SK-N-SH (cell line): ENCODE results near the gene BMF. TPM values are rescaled to one million over a fixed set of nuclear protein-coding genes. Genes with fewer than 3 reads are reported as not detected.
A peak's percentile ranks its signal among the peaks of the same experiment; 100 is the strongest.

Experiments
- CTCF ChIA-PET: fragments of 300-600, 350-600 bp; formaldehyde crosslinking; extraction: SDS; loops from one replicate; lab custom pipeline; 2021; lab: Yijun Ruan, JAX
- POLR2A ChIA-PET: fragments of 350-600 bp; sonication (Branson Sonifier 250); formaldehyde crosslinking; extraction: SDS; loops from one replicate; lab custom pipeline; 2020; ENCODE audit warnings: antibody characterized with exemption, inconsistent platforms; lab: Yijun Ruan, JAX
- DNase-seq: peaks from one replicate; pipeline ENCODE4 v3.0.0; 2012
- H2AFZ ChIP-seq: fragments of 200-600 bp; sonication (generic); 2 replicates; pipeline ENCODE4 v1.8.1; 2016; ENCODE audit warnings: antibody characterized with exemption, mild to moderate bottlenecking, low read depth
- H3F3A ChIP-seq: fragments of 200-600 bp; sonication (generic); replicated peaks from 2 replicates; pipeline ENCODE3; 2016; ENCODE audit warnings: antibody characterized with exemption, mild to moderate bottlenecking; ENCODE audit not compliant: insufficient read depth
- H3K27ac ChIP-seq, 2 experiments: fragments of 200-500 bp in 1 of 2; fragments of 200-600 bp in 1 of 2; sonication (Bioruptor generic) in 1 of 2; sonication (generic), shearing (Covaris generic) in 1 of 2; 2 replicates each; pipeline versions ENCODE4 v1.5.1 to v1.6.1; 2014 to 2016; ENCODE audit warnings: low read depth in 2 of 2, inconsistent platforms in 1 of 2, low read length in 1 of 2, mild to moderate bottlenecking in 1 of 2, mixed read lengths in 1 of 2
- H3K27me3 ChIP-seq: fragments of 200-600 bp; sonication (generic), shearing (Covaris generic); 2 replicates; pipeline ENCODE4 v1.6.1; 2016; ENCODE audit warnings: mixed run types; ENCODE audit not compliant: insufficient read depth
- H3K36me3 ChIP-seq, 2 experiments: fragments of 200-500 bp in 1 of 2; fragments of 200-600 bp in 1 of 2; sonication (Bioruptor generic) in 1 of 2; sonication (generic) in 1 of 2; replicated peaks in 1 of 2; 2 replicates each; pipeline versions ENCODE3 to v1.5.1; 2014 to 2016; ENCODE audit warnings: low read length in 1 of 2, mild to moderate bottlenecking in 1 of 2; ENCODE audit not compliant: insufficient read depth in 2 of 2, control insufficient read depth in 1 of 2
- H3K4me1 ChIP-seq, 2 experiments: fragments of 200-500 bp in 1 of 2; fragments of 200-600 bp in 1 of 2; sonication (Bioruptor generic) in 1 of 2; sonication (generic), shearing (Covaris generic) in 1 of 2; 2 replicates each; pipeline versions ENCODE4 v1.5.1 to v1.6.1; 2014 to 2016; ENCODE audit warnings: low read depth in 1 of 2, low read length in 1 of 2, mixed run types in 1 of 2; ENCODE audit not compliant: insufficient read depth in 2 of 2, control insufficient read depth in 1 of 2
- H3K4me2 ChIP-seq: fragments of 200-600 bp; sonication (generic), shearing (Covaris generic); 2 replicates; pipeline ENCODE4 v1.6.1; 2017; ENCODE audit warnings: mixed run types
- H3K4me3 ChIP-seq, 2 experiments: fragments of 200-500 bp in 1 of 2; fragments of 200-600 bp in 1 of 2; sonication (Bioruptor generic) in 1 of 2; sonication (generic), shearing (Covaris generic) in 1 of 2; 2 replicates each; pipeline versions ENCODE4 v1.5.1 to v1.8.1; 2014 to 2016; ENCODE audit warnings: low read depth in 2 of 2, inconsistent platforms in 1 of 2, low read length in 1 of 2, mild to moderate bottlenecking in 1 of 2, mixed read lengths in 1 of 2, moderate library complexity in 1 of 2
- H3K79me2 ChIP-seq: fragments of 200-600 bp; sonication (generic); 2 replicates; pipeline ENCODE4 v1.8.1; 2017; ENCODE audit warnings: mild to moderate bottlenecking; ENCODE audit not compliant: insufficient read depth
- H3K9ac ChIP-seq: fragments of 200-600 bp; sonication (generic); 2 replicates; pipeline ENCODE4 v1.6.1; 2017; ENCODE audit warnings: mixed run types
- H3K9me2 ChIP-seq: fragments of 200-600 bp; sonication (generic); 2 replicates; pipeline ENCODE4 v1.6.1; 2017; ENCODE audit warnings: mixed run types
- H3K9me3 ChIP-seq: fragments of 200-600 bp; sonication (generic); 2 replicates; pipeline ENCODE4 v1.6.1; 2017; ENCODE audit warnings: mixed run types, mild to moderate bottlenecking, moderate library complexity
- H4K20me1 ChIP-seq: fragments of 200-600 bp; sonication (generic); 2 replicates; pipeline ENCODE4 v1.6.1; 2017; ENCODE audit warnings: mild to moderate bottlenecking, mixed run types; ENCODE audit not compliant: insufficient read depth
- CTCF ChIP-seq: fragments of 200-600 bp; sonication (generic); IDR thresholded peaks from 2 replicates; pipeline ENCODE4 v1.6.1; 2017; ENCODE audit warnings: antibody characterized with exemption, mild to moderate bottlenecking, moderate library complexity
- FOXM1 ChIP-seq: IDR thresholded peaks from 2 replicates; pipeline ENCODE4 v1.4.0; 2012; ENCODE audit warnings: low read depth, mild to moderate bottlenecking
- GATA2 ChIP-seq: sonication (generic); formaldehyde crosslinking; IDR thresholded peaks from 2 replicates; pipeline ENCODE4 v1.5.0; 2020; ENCODE audit warnings: mild to moderate bottlenecking, missing genetic modification reagents
- IRF3 ChIP-seq: fragments of 150-350 bp; IDR thresholded peaks from 2 replicates; pipeline ENCODE4 v1.6.1; 2016; ENCODE audit warnings: mild to moderate bottlenecking, low read depth, low read length
- NFIC ChIP-seq: IDR thresholded peaks from 2 replicates; pipeline ENCODE4 v1.4.0; 2012; ENCODE audit warnings: borderline replicate concordance
- NRF1 ChIP-seq: IDR thresholded peaks from 2 replicates; pipeline ENCODE4 v1.6.1; 2012; ENCODE audit warnings: low read depth, mild to moderate bottlenecking, low read length
- PBX3 ChIP-seq: IDR thresholded peaks from 2 replicates; pipeline ENCODE4; 2012
- POLR2AphosphoS5 ChIP-seq: IDR thresholded peaks from 2 replicates; pipeline ENCODE4 v1.6.1; 2012; ENCODE audit warnings: low read depth, low read length
- RCOR1 ChIP-seq: fragments of 150-350 bp; IDR thresholded peaks from 2 replicates; pipeline ENCODE4 v1.6.1; 2017; ENCODE audit warnings: antibody characterized with exemption, low read length
- RFX5 ChIP-seq: IDR thresholded peaks from 2 replicates; pipeline ENCODE4 v1.6.1; 2012; ENCODE audit warnings: mild to moderate bottlenecking, improper control_type of control experiment, low read length
- SIN3A ChIP-seq: IDR thresholded peaks from 2 replicates; pipeline ENCODE4 v1.6.1; 2012; ENCODE audit warnings: low read depth, mild to moderate bottlenecking, low read length, moderate library complexity, borderline replicate concordance
- TAF1 ChIP-seq: IDR thresholded peaks from 2 replicates; pipeline ENCODE4 v1.6.1; 2012; ENCODE audit warnings: low read depth, mild to moderate bottlenecking, low read length, moderate library complexity, borderline replicate concordance
- TEAD4 ChIP-seq: IDR thresholded peaks from 2 replicates; pipeline ENCODE4 v1.4.0; 2012; ENCODE audit warnings: mild to moderate bottlenecking, borderline replicate concordance; ENCODE audit not compliant: insufficient read depth
- ZBTB33 ChIP-seq: IDR thresholded peaks from 2 replicates; pipeline ENCODE4 v1.4.0; 2012; ENCODE audit warnings: low read depth, borderline replicate concordance
- WGBS: methylation state at CpG from one replicate; pipeline ENCODE4 v1.1.6; 2017; ENCODE audit warnings: low lambda C conversion rate; 5-methylcytosine and 5-hydroxymethylcytosine counted together
- polyA plus RNA-seq, 3 experiments: library from polyadenylated mRNA; depleted of rRNA; stranded (reverse); fragments of >200 nt; gene quantifications; 2 replicates each; pipeline ENCODE4 v1.2.3, GENCODE V29; 2012
- TF ChIP-seq, protein P1 (sequence below): IDR thresholded peaks from 2 replicates; pipeline ENCODE4 v1.4.0; 2012; ENCODE audit warnings: low read depth, borderline replicate concordance

The BMF gene
- polyA plus RNA-seq, 1 of the 3 experiments (the other 2 are of a cell fraction): 0.72 TPM

DNA sequence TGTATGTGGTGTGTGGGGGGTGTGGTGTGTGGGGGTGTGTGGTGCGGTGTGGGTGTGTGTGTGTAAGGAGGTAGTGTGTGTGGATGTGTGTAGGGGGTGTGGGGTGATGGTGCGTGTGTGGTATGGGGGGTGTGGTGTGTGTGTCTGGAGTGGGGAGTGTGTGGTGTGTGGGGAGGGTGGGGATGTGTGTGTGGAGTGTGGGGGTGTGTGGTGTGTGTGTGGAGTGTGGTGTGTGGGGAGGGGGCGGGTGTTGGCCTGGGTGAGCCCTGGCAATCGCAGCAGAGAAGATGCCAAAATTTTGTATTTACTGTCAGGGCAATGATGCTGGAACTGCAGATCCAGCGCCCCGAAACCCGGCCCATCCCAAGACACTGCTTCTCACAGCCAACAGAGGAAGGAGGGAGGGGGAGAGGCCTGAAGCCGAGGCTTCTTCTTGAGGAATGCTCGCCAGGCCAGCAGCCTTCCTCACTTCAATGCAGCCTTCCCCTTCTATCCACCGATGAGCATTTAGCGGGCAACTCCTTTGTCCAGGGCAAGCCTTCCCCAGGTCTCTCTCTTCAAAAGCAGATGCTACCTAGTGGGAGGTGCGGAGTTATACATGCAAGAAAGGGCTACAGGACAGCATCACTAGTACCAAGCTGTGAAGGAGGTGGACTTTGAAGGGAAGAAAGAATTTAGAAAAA, 57.8 kb downstream of the BMF start:
- Histone ChIP-seq H2AFZ (no peak overlapping the region), H3K79me2 (no peaks in the 10 kb centered on the region), H3K27ac (no peak overlapping the region), H3K27me3 (no peaks in the 10 kb centered on the region), H3F3A (peaks cover 3% of the 10 kb centered on the region), H3K9me3 (no peaks in the 10 kb centered on the region), H4K20me1 (no peaks in the 10 kb centered on the region), H3K9ac (no peak overlapping the region), H3K4me1 (peaks cover 20 to 22% of the 10 kb centered on the region in 2 experiments; a peak in 3 of 4 replicates), H3K4me3 (no peak overlapping the region), H3K4me2 (no peak overlapping the region), H3K9me2 (no peaks in the 10 kb centered on the region), H3K36me3 (no peaks in the 10 kb centered on the region)
- TF ChIP-seq TAF1 (no peak), IRF3 (no peak), POLR2AphosphoS5 (no peak), CTCF (no peak), GATA2 (CRISPR knock-in tag) (no peak), RFX5 (no peak), NFIC (no peak), RCOR1 (no peak), FOXM1 (no peak), SIN3A (no peak), PBX3 (no peak), NRF1 (no peak), ZBTB33 (no peak), TEAD4 (no peak)
- TF ChIP-seq, protein P1, sequence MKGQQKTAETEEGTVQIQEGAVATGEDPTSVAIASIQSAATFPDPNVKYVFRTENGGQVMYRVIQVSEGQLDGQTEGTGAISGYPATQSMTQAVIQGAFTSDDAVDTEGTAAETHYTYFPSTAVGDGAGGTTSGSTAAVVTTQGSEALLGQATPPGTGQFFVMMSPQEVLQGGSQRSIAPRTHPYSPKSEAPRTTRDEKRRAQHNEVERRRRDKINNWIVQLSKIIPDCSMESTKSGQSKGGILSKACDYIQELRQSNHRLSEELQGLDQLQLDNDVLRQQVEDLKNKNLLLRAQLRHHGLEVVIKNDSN: no peak
- DNase-seq: peak; percentile 37
- ChIA-PET CTCF (no interaction called here), POLR2A (no interaction called here)
- WGBS: 84% methylated on average over 10 of the region's 12 CpGs
